Measurements from ENCODE around the gene CDV3.

- TF ChIP-seq CTCF (IDR thresholded peaks at IDR 0.05) (no peak), EZH2 (IDR thresholded peaks at IDR 0.05; ENCODE audit: borderline replicate concordance, insufficient read depth, low read depth, low read length, poor library complexity, severe bottlenecking) (no peak)
These were observed 54.3 kb downstream of the CDV3 start for GRCh38 chr3:133627789-133628188.
